Neural crest cell (in vitro differentiated cells): ENCODE data around the gene RFPL3. TPM values are rescaled to one million over a fixed set of nuclear protein-coding genes. Genes with fewer than 3 reads are reported as not detected.
"Not testable (repeated sequence)": the region's sequence is repeated elsewhere in the genome, so short reads cannot be mapped to it uniquely, and the experiment has no call there.

Source experiments
- DNase-seq: peaks from one replicate; pipeline ENCODE4 v3.0.0; 2021; ENCODE audit warnings: low read depth, mixed read lengths, low spot score
- H3K27ac Mint-ChIP-seq: one replicate; pipeline ENCODE4 v1.8.0; 2021; ENCODE audit warnings: mild to moderate bottlenecking, mixed read lengths; ENCODE audit not compliant: unreplicated experiment
- H3K27me3 Mint-ChIP-seq: 2 replicates; pipeline ENCODE4 v1.8.0; 2021; ENCODE audit warnings: low read depth, mild to moderate bottlenecking, mixed read lengths
- H3K36me3 Mint-ChIP-seq: 2 replicates; pipeline ENCODE4 v1.8.0; 2021; ENCODE audit warnings: low read depth, mild to moderate bottlenecking, mixed read lengths
- H3K4me1 Mint-ChIP-seq: 2 replicates; pipeline ENCODE4 v1.8.0; 2021; ENCODE audit warnings: mixed read lengths
- H3K4me3 Mint-ChIP-seq: one replicate; pipeline ENCODE4 v1.8.0; 2021; ENCODE audit warnings: mild to moderate bottlenecking, mixed read lengths
- H3K9me3 Mint-ChIP-seq: 2 replicates; pipeline ENCODE4 v1.8.0; 2021; ENCODE audit warnings: mixed read lengths
- CTCF ChIP-seq: fragments of 200-600 bp; sonication (generic); conservative IDR thresholded peaks from 2 replicates; pipeline ENCODE4 v1.5.0; 2021; ENCODE audit warnings: antibody characterized with exemption, mild to moderate bottlenecking
- long read RNA-seq: library from polyadenylated mRNA; unstranded; transcript quantifications from one replicate; pipeline ENCODE4 v2.0.0, GENCODE V29; 2020
- total RNA-seq: library from RNA; stranded (reverse); gene quantifications from 2 replicates; pipeline ENCODE4 v1.2.1, GENCODE V29; 2021

Gene RFPL3
- not detected in 2 replicates for total RNA-seq
- long read RNA-seq, result 0 reads

- not testable (repeated sequence) for H3K4me1 Mint-ChIP-seq, H3K27me3 Mint-ChIP-seq, H3K4me3 Mint-ChIP-seq, H3K36me3 Mint-ChIP-seq, H3K27ac Mint-ChIP-seq, H3K9me3 Mint-ChIP-seq, DNase-seq
These were observed at the start of gene RFPL3 for GRCh38 chr22:32357567-32357966. TSS of gene RFPL3 (plus strand) at chr22:32357867. CDS start at chr22:32358072, 205 bp downstream.

DNA sequence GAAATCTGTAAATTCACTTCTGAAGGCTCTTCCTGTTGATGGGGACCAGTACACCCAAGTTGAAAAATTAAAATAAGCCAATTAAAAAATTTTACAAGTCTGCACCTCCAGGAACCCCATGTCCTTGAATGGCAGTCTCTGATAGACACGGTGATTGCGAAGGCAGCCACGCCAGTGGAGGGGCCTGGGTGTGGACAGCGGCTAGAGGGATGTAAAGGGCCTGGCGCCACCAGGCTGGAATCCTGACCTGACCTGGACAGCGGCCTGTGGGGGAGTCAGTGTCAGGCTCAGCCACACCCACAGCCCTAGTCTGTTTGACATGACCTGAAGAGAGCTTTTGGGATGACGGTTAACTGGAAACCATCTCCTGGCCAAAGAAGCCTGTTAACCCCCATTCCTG lies 49.5 kb upstream of the RFPL3 start:
- Mint-ChIP-seq H3K36me3 (no peaks in the 10 kb centered on the region), H3K27me3 (peaks cover 4% of the 10 kb centered on the region), H3K4me3 (no peak overlapping the region)

GRCh38 chr22:32308934-32309333 lies 48.7 kb upstream of the RFPL3 start:
- H3K4me3 Mint-ChIP-seq, result no peak overlapping the region
- peaks cover 4% of the 10 kb centered on the region for H3K27me3 Mint-ChIP-seq
- DNase-seq, result no peak
- H3K36me3 Mint-ChIP-seq, result no peaks in the 10 kb centered on the region
- TF ChIP-seq CTCF, result no peak
- no peaks in the 10 kb centered on the region for H3K9me3 Mint-ChIP-seq
- H3K4me1 Mint-ChIP-seq, result no peaks in the 10 kb centered on the region
- no peak overlapping the region for H3K27ac Mint-ChIP-seq

More for the DNA sequence above, 49.5 kb upstream of the RFPL3 start:
- Mint-ChIP-seq H3K27ac (peak overlapping the region; percentile 84), H3K4me1 (no peaks in the 10 kb centered on the region), H3K9me3 (no peaks in the 10 kb centered on the region)
- no peak for TF ChIP-seq CTCF
- DNase-seq, result no peak

- Mint-ChIP-seq H3K4me3 (no peak overlapping the region), H3K36me3 (no peaks in the 10 kb centered on the region), H3K27ac (no peak overlapping the region), H3K4me1 (no peaks in the 10 kb centered on the region), H3K9me3 (no peaks in the 10 kb centered on the region), H3K27me3 (peaks cover 1% of the 10 kb centered on the region)
- no peak for DNase-seq
- TF ChIP-seq CTCF, result no peak
These were observed 47.9 kb upstream of the RFPL3 start for GRCh38 chr22:32309585-32310251.

GRCh38 chr22:32310777-32311176 lies 46.9 kb upstream of the RFPL3 start:
- H3K36me3 Mint-ChIP-seq, result no peaks in the 10 kb centered on the region
- no peak overlapping the region for H3K27ac Mint-ChIP-seq
- no peaks in the 10 kb centered on the region for H3K9me3 Mint-ChIP-seq
- no peak overlapping the region for H3K4me3 Mint-ChIP-seq
- no peak for TF ChIP-seq CTCF
- DNase-seq, result no peak
- H3K4me1 Mint-ChIP-seq, result no peaks in the 10 kb centered on the region
- H3K27me3 Mint-ChIP-seq, result no peaks in the 10 kb centered on the region

DNA sequence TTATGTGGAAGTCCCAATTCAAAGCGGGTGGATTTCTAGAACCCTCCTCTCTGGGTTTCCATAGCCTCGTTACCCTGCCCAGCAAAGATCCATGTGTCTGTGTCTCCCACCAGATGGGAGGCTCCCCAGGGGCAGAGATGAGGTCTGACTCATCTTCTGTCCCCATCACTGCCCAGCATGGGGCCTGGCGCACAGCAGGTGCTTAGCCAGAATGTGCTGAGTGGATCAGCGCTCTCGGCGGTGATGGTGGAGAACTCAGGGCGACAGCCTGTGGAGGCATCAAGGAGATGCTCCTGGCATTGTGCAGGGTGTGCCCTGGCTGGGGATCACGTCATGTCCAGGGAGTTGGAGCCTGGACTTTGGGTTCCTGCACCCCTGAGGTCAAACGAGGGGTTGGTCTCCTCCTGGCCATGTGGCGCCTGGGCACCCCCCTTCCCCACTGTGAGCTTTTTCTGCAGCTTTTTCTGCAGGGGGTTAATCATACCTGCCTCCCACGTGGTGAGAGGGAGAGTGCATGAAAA lies 46.1 kb upstream of the RFPL3 start:
- H3K4me1 Mint-ChIP-seq, result no peaks in the 10 kb centered on the region
- no peaks in the 10 kb centered on the region for H3K27me3 Mint-ChIP-seq
- no peaks in the 10 kb centered on the region for H3K9me3 Mint-ChIP-seq
- no peaks in the 10 kb centered on the region for H3K36me3 Mint-ChIP-seq
- no peak for TF ChIP-seq CTCF
- no peak overlapping the region for H3K27ac Mint-ChIP-seq
- H3K4me3 Mint-ChIP-seq, result no peak overlapping the region
- DNase-seq, result no peak
